K562 (cell line): ENCODE results near the gene ANO8. TPM values are rescaled to one million over a fixed set of nuclear protein-coding genes. Genes with fewer than 3 reads are reported as not detected.

Experiments
- ARHGAP35 ChIP-seq: fragments of 450-650 bp; IDR thresholded peaks from 2 replicates; pipeline ENCODE4 v1.6.1; 2018; ENCODE audit not compliant: partially characterized antibody
- ATF7 ChIP-seq: fragments of 450-650 bp; IDR thresholded peaks from 2 replicates; pipeline ENCODE4 v1.7.1; 2014; ENCODE audit warnings: mild to moderate bottlenecking, moderate library complexity
- BCL6 ChIP-seq: fragments of 250-450 bp; sonication (Bioruptor Pico); IDR thresholded peaks from 2 replicates; pipeline ENCODE4 v1.4.0; 2020
- CBX1 ChIP-seq: sonication (generic); IDR thresholded peaks from 2 replicates; pipeline ENCODE4 v1.6.1; 2016; ENCODE audit warnings: antibody characterized with exemption, low read depth, mild to moderate bottlenecking
- CHD1 ChIP-seq: fragments of 200-600 bp; sonication (generic); IDR thresholded peaks from one replicate; pipeline ENCODE4 v1.6.1; 2012; ENCODE audit warnings: mild to moderate bottlenecking, moderate library complexity, low read length, inconsistent platforms
- GABPB1 ChIP-seq: sonication (generic); formaldehyde crosslinking; IDR thresholded peaks from 2 replicates; pipeline ENCODE4 v1.8.0; 2022; ENCODE audit warnings: mild to moderate bottlenecking, missing genetic modification reagents
- GATAD2A ChIP-seq: fragments of 450-650 bp; IDR thresholded peaks from 2 replicates; pipeline ENCODE4 v1.6.1; 2017
- HNRNPK ChIP-seq: fragments of 200-400 bp; formaldehyde crosslinking; IDR thresholded peaks from one replicate; pipeline ENCODE4 v1.6.1; 2018; ENCODE audit warnings: mild to moderate bottlenecking, low read depth, low read length; ENCODE audit not compliant: poor library complexity, severe bottlenecking
- MAZ ChIP-seq, 2 experiments: fragments of 450-650 bp in 1 of 2; sonication (generic) in 1 of 2; formaldehyde crosslinking; IDR thresholded peaks in 1 of 2; conservative IDR thresholded peaks in 1 of 2; 2 replicates each; pipeline versions ENCODE4 v1.4.0 to v1.5.0; 2020; ENCODE audit warnings: mild to moderate bottlenecking in 1 of 2, missing genetic modification reagents in 1 of 2
- MTA1 ChIP-seq: fragments of 450-650 bp; IDR thresholded peaks from 2 replicates; pipeline ENCODE4 v1.6.1; 2017; ENCODE audit warnings: borderline replicate concordance
- POLR3G ChIP-seq: IDR thresholded peaks from 2 replicates; pipeline ENCODE4 v1.6.1; 2011; ENCODE audit not compliant: insufficient read length, insufficient replicate concordance; ENCODE audit errors: extremely low read depth
- SMAD3 ChIP-seq: fragments of 450-650 bp; formaldehyde crosslinking; conservative IDR thresholded peaks from 2 replicates; pipeline ENCODE4 v1.4.0; 2020; ENCODE audit warnings: mild to moderate bottlenecking
- SRSF7 ChIP-seq: fragments of 200-400 bp; formaldehyde crosslinking; optimal IDR thresholded peaks from 2 replicates; pipeline ENCODE3; 2017; ENCODE audit warnings: mild to moderate bottlenecking, low read depth, low read length
- SUPT5H ChIP-seq: fragments of 450-650 bp; IDR thresholded peaks from 2 replicates; pipeline ENCODE4 v1.6.1; 2016
- ZNF561 ChIP-seq: fragments of 450-650 bp; formaldehyde crosslinking; conservative IDR thresholded peaks from 2 replicates; pipeline ENCODE4 v1.4.0; 2020; ENCODE audit warnings: mild to moderate bottlenecking, moderate library complexity
- ZNF586 ChIP-seq: fragments of 450-650 bp; formaldehyde crosslinking; conservative IDR thresholded peaks from 2 replicates; pipeline ENCODE4 v1.4.0; 2020; ENCODE audit warnings: mild to moderate bottlenecking, moderate library complexity
- polyA plus RNA-seq, 8 experiments: library from polyadenylated mRNA; depleted of rRNA in 4 of 8; stranded (reverse) in 5 of 8; unstranded in 3 of 8; fragments of >200 nt; fragmentation: Nextera tagmentation in 2 of 8; fragmentation: Illumina TruSeq in 1 of 8; extraction: Ambion mirVana in 2 of 8; extraction: Trizol in 1 of 8; gene quantifications; 2 replicates each; pipeline versions ENCODE4 v1.2.1 to v1.2.3, GENCODE V29; 2011 to 2014; ENCODE audit warnings: inconsistent platforms in 1 of 8, missing spikeins in 1 of 8
- total RNA-seq, 7 experiments: library from RNA; depleted of rRNA in 6 of 7; stranded (reverse); fragments of >200 nt in 6 of 7; fragmentation: Illumina TruSeq in 2 of 7; extraction: Trizol in 2 of 7; gene quantifications; 2 replicates each; pipeline versions ENCODE4 v1.2.1 to v1.2.3, GENCODE V29; 2011 to 2021; ENCODE audit warnings: low replicate concordance in 1 of 7
- TF ChIP-seq, protein P1 (sequence below): sonication (generic); formaldehyde crosslinking; IDR thresholded peaks from 2 replicates; pipeline ENCODE4 v1.8.0; 2022; ENCODE audit warnings: mild to moderate bottlenecking, missing genetic modification reagents
- TF ChIP-seq, protein P2 (sequence below): fragments of 450-650 bp; IDR thresholded peaks from 2 replicates; pipeline ENCODE4 v1.7.1; 2018; ENCODE audit warnings: mild to moderate bottlenecking, low read depth; ENCODE audit not compliant: partially characterized antibody
- TF ChIP-seq, protein P3 (sequence below): fragments of 450-650 bp; formaldehyde crosslinking; IDR thresholded peaks from 2 replicates; pipeline ENCODE4 v1.4.0; 2020; ENCODE audit warnings: mild to moderate bottlenecking, moderate library complexity
- TF ChIP-seq, protein P4 (sequence below): fragments of 450-650 bp; conservative IDR thresholded peaks from 2 replicates; pipeline ENCODE4 v1.6.1; 2016; ENCODE audit warnings: missing genetic modification characterization, low read depth, mild to moderate bottlenecking, missing compliant biosample characterization, moderate library complexity
- TF ChIP-seq, protein P5 (sequence below): sonication (generic); formaldehyde crosslinking; IDR thresholded peaks from 2 replicates; pipeline ENCODE4 v1.8.0; 2022; ENCODE audit warnings: mild to moderate bottlenecking, missing genetic modification reagents

Gene ANO8
- total and polyA plus RNA-seq, 9 of the 15 experiments (the other 6 are each of a cell fraction or from before 2014, with no cell fraction given): 0.07 to 7.6 (median 2.3) TPM; not detected in 1

DNA sequence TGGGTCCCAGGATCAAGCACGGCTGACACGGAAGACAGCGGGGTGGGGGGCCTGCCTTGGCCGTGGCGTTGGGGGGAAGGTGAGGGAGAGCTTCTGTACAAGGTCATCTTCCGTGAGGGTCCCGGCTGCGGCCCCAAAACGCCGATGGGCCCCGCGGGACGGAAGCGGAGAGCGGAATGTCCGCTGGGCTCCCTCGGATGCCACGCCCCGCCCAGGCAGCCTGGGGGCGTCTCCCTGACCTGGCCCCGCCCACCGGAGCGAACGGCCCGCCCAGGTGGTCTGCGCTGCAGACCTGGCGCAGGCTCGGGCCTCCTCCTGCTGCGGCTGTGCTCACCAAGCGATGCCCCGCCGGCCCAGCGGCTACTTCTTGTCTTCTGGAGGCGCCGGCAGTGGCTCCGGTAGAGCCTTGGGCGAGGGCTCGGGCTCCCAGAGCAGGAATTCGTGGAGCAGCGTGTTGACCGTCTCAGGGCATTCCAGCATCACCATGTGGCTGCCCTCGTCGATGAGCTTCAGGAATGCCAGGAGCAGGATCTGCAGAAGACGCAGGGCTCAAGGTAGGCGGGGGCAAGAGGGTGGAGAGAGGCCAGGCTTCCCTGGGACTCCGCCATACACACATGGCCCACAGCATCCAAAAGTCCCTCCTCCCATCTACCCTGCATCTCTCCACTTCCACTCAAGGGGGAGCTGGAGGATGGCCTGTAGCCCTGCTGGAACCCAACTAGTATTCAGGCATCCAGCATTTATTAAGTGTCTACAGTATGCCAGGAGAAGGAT is 42.2 kb downstream of the ANO8 start (continued):
- TF ChIP-seq, protein P1, sequence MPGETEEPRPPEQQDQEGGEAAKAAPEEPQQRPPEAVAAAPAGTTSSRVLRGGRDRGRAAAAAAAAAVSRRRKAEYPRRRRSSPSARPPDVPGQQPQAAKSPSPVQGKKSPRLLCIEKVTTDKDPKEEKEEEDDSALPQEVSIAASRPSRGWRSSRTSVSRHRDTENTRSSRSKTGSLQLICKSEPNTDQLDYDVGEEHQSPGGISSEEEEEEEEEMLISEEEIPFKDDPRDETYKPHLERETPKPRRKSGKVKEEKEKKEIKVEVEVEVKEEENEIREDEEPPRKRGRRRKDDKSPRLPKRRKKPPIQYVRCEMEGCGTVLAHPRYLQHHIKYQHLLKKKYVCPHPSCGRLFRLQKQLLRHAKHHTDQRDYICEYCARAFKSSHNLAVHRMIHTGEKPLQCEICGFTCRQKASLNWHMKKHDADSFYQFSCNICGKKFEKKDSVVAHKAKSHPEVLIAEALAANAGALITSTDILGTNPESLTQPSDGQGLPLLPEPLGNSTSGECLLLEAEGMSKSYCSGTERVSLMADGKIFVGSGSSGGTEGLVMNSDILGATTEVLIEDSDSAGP (CRISPR knock-in tag): no peak
- TF ChIP-seq ARHGAP35: no peak
- TF ChIP-seq SUPT5H: peak; percentile 74
- TF ChIP-seq, protein P2, sequence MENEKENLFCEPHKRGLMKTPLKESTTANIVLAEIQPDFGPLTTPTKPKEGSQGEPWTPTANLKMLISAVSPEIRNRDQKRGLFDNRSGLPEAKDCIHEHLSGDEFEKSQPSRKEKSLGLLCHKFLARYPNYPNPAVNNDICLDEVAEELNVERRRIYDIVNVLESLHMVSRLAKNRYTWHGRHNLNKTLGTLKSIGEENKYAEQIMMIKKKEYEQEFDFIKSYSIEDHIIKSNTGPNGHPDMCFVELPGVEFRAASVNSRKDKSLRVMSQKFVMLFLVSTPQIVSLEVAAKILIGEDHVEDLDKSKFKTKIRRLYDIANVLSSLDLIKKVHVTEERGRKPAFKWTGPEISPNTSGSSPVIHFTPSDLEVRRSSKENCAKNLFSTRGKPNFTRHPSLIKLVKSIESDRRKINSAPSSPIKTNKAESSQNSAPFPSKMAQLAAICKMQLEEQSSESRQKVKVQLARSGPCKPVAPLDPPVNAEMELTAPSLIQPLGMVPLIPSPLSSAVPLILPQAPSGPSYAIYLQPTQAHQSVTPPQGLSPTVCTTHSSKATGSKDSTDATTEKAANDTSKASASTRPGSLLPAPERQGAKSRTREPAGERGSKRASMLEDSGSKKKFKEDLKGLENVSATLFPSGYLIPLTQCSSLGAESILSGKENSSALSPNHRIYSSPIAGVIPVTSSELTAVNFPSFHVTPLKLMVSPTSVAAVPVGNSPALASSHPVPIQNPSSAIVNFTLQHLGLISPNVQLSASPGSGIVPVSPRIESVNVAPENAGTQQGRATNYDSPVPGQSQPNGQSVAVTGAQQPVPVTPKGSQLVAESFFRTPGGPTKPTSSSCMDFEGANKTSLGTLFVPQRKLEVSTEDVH: no peak
- 0 out of 2 replicates have a peak, but pooled peaks have one; percentile 72 for TF ChIP-seq GATAD2A
- TF ChIP-seq CBX1: 0 out of 2 replicates have a peak, but pooled peaks have one; percentile 18
- TF ChIP-seq MTA1: 0 out of 2 replicates have a peak, but pooled peaks have one; percentile 14
- TF ChIP-seq HNRNPK: no peak
- peak; percentile 68 to 88 for TF ChIP-seq MAZ (CRISPR knock-in tag; conservative IDR thresholded peaks at IDR 0.05 in 1 of 2, IDR thresholded peaks at IDR 0.05 in 1 of 2)
- TF ChIP-seq BCL6: no peak
- TF ChIP-seq ZNF586 (CRISPR knock-in tag): no peak
- TF ChIP-seq, protein P3, sequence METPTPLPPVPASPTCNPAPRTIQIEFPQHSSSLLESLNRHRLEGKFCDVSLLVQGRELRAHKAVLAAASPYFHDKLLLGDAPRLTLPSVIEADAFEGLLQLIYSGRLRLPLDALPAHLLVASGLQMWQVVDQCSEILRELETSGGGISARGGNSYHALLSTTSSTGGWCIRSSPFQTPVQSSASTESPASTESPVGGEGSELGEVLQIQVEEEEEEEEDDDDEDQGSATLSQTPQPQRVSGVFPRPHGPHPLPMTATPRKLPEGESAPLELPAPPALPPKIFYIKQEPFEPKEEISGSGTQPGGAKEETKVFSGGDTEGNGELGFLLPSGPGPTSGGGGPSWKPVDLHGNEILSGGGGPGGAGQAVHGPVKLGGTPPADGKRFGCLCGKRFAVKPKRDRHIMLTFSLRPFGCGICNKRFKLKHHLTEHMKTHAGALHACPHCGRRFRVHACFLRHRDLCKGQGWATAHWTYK: no peak
- no peak for TF ChIP-seq ZNF561 (CRISPR knock-in tag)
- TF ChIP-seq SRSF7: no peak
- TF ChIP-seq, protein P4, sequence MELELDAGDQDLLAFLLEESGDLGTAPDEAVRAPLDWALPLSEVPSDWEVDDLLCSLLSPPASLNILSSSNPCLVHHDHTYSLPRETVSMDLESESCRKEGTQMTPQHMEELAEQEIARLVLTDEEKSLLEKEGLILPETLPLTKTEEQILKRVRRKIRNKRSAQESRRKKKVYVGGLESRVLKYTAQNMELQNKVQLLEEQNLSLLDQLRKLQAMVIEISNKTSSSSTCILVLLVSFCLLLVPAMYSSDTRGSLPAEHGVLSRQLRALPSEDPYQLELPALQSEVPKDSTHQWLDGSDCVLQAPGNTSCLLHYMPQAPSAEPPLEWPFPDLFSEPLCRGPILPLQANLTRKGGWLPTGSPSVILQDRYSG (tag): no peak
- TF ChIP-seq SMAD3 (CRISPR knock-in tag): no peak
- TF ChIP-seq GABPB1 (CRISPR knock-in tag): no peak
- no peak for TF ChIP-seq POLR3G
- TF ChIP-seq, protein P5, sequence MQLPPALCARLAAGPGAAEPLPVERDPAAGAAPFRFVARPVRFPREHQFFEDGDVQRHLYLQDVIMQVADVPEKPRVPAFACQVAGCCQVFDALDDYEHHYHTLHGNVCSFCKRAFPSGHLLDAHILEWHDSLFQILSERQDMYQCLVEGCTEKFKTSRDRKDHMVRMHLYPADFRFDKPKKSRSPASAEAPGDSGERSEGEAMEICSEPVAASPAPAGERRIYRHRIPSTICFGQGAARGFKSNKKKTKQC (CRISPR knock-in tag): peak; percentile 56; the same call in 1 of the 2 replicates
- TF ChIP-seq CHD1: no peak
- peak; percentile 57; the same call in 1 of the 2 replicates for TF ChIP-seq ATF7
